PC-9 (cell line): Measurements from ENCODE around the gene MYPN. TPM values are rescaled to one million over a fixed set of nuclear protein-coding genes. Genes with fewer than 3 reads are reported as not detected.
A peak's percentile ranks its signal among the peaks of the same experiment; 100 is the strongest.

Experiments
- BruUV-seq: library from RNA; stranded (reverse); fragments of 400-500 nt; replicated peaks from 2 replicates; lab custom pipeline; 2021; lab: Mats Ljungman, UMichigan
- CTCF ChIA-PET: fragments of 300-600 bp; sonication (Branson Sonifier 250); formaldehyde crosslinking; loops from one replicate; lab custom pipeline; 2022; ENCODE audit warnings: antibody characterized with exemption; lab: Charles Lee
- POLR2A ChIA-PET: fragments of 300-600 bp; sonication (Branson Sonifier 250); formaldehyde crosslinking; loops from one replicate; lab custom pipeline; 2022; ENCODE audit warnings: antibody characterized with exemption; ENCODE audit not compliant: unreplicated experiment; lab: Charles Lee
- DNase-seq, 2 experiments: peaks; one replicate each; pipeline versions ENCODE4 v3.0.0 to v3.0.0-alpha.2; 2015 to 2022; ENCODE audit warnings: mixed read lengths in 1 of 2
- H2AFZ ChIP-seq: fragments of 200-600 bp; sonication (generic); 2 replicates; pipeline ENCODE4 v1.8.1; 2017; ENCODE audit warnings: antibody characterized with exemption
- H3F3A ChIP-seq: fragments of 200-600 bp; sonication (generic); 2 replicates; pipeline ENCODE4 v1.8.1; 2017; ENCODE audit warnings: antibody characterized with exemption, mild to moderate bottlenecking, low read depth; ENCODE audit not compliant: insufficient read depth
- H3K27ac ChIP-seq: fragments of 200-600 bp; sonication (generic); 2 replicates; pipeline ENCODE4 v1.6.1; 2016; ENCODE audit warnings: mixed run types
- H3K27me3 ChIP-seq: fragments of 200-600 bp; sonication (generic); 2 replicates; pipeline ENCODE4 v1.6.1; 2016; ENCODE audit warnings: low read depth, mixed run types; ENCODE audit not compliant: insufficient read depth
- H3K36me3 ChIP-seq: fragments of 200-600 bp; sonication (generic); 2 replicates; pipeline ENCODE4 v1.6.1; 2016; ENCODE audit warnings: low read depth, mixed run types
- H3K4me1 ChIP-seq: fragments of 200-600 bp; sonication (generic); replicated peaks from 2 replicates; pipeline ENCODE4 v1.6.1; 2016; ENCODE audit warnings: mixed run types; ENCODE audit not compliant: insufficient read depth
- H3K4me2 ChIP-seq: fragments of 200-600 bp; sonication (generic); 2 replicates; pipeline ENCODE4 v1.6.1; 2017; ENCODE audit warnings: mixed run types
- H3K4me3 ChIP-seq: fragments of 200-600 bp; sonication (generic); 2 replicates; pipeline ENCODE4 v1.6.1; 2016; ENCODE audit warnings: mixed run types
- H3K79me2 ChIP-seq: fragments of 200-600 bp; sonication (generic); 2 replicates; pipeline ENCODE4 v1.6.1; 2017; ENCODE audit warnings: low read depth, mixed run types
- H3K9me2 ChIP-seq: fragments of 200-600 bp; sonication (generic); 2 replicates; pipeline ENCODE4 v1.8.1; 2017; ENCODE audit warnings: mild to moderate bottlenecking; ENCODE audit not compliant: insufficient read depth
- H3K9me3 ChIP-seq: fragments of 200-600 bp; sonication (generic); 2 replicates; pipeline ENCODE4 v1.8.1; 2016; ENCODE audit warnings: low read depth; ENCODE audit not compliant: insufficient read depth
- H4K20me1 ChIP-seq: fragments of 200-600 bp; sonication (generic); 2 replicates; pipeline ENCODE4 v1.8.1; 2017; ENCODE audit not compliant: insufficient read depth
- EZH2 ChIP-seq: fragments of 200-600 bp; sonication (generic); IDR thresholded peaks from 2 replicates; pipeline ENCODE4 v1.8.0; 2017; ENCODE audit warnings: antibody characterized with exemption, low read depth
- intact Hi-C: fragments of 100-400 bp; cut with micrococcal nuclease; formaldehyde crosslinking; loops from one replicate; pipeline ENCODE4 v1.10.0; 2022; ENCODE audit not compliant: unreplicated experiment
- total RNA-seq: library from RNA; stranded (reverse); gene quantifications from 2 replicates; pipeline ENCODE4 v1.2.3, GENCODE V29; 2021
- TF ChIP-seq, protein P1 (sequence below): fragments of 200-600 bp; sonication (generic); conservative IDR thresholded peaks from 2 replicates; pipeline ENCODE4 v1.6.1; 2017; ENCODE audit warnings: mixed run types, antibody characterized with exemption, mild to moderate bottlenecking, moderate library complexity

The MYPN gene
- total RNA-seq, 1 experiment from 2014 or later = 3.9 TPM

DNA sequence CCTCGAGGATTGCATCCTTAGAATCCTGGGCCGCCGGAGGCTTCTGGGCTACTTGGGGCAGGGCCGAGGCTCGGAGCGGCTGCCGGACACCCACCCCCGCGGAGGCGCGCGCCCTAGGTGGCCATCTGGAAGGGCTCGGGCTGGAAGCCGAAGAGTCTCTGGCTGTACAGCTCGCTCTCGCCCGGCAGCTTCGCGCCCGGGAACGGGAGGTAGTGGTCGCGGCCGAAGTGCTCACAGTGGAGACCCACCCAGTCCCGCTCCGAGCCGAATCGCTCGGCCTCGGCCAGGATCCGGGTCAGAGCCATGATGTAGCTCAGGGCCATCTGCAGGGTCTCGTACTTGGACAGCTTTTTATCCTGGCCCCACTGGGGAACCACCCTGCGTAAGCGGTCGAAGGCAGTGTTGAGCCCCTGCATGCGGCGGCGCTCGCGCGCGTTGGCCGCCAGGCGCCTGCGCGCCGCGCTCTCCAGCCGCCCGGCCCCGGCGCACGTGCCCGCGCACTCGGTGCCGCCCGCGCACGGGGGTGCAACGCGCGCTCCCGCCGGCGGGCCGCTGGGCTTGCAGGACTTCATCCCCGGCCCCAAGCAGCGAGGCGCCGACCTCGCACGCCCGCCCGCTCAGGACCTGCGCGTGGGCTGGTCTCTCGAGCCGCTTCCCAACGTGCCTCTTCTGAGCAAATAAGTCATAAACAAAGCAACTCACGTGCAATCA is 122.0 kb downstream of the MYPN start:
- CTCF ChIA-PET = interaction anchor here (1.6 kb wide), 2 partner anchors 19 to 24 kb away, joined by 3 to 4 read pairs; no protein-coding TSS in a partner anchor
- DNase-seq = peak; percentile 39 to 75
- peak overlapping the region; percentile 83 for H3K4me2 ChIP-seq
- POLR2A ChIA-PET = interaction anchor here (0.6 kb wide), 1 partner anchor 178 kb away, joined by 3 read pairs; no protein-coding TSS in a partner anchor
- no peak for TF ChIP-seq EZH2
- TF ChIP-seq, protein P1, sequence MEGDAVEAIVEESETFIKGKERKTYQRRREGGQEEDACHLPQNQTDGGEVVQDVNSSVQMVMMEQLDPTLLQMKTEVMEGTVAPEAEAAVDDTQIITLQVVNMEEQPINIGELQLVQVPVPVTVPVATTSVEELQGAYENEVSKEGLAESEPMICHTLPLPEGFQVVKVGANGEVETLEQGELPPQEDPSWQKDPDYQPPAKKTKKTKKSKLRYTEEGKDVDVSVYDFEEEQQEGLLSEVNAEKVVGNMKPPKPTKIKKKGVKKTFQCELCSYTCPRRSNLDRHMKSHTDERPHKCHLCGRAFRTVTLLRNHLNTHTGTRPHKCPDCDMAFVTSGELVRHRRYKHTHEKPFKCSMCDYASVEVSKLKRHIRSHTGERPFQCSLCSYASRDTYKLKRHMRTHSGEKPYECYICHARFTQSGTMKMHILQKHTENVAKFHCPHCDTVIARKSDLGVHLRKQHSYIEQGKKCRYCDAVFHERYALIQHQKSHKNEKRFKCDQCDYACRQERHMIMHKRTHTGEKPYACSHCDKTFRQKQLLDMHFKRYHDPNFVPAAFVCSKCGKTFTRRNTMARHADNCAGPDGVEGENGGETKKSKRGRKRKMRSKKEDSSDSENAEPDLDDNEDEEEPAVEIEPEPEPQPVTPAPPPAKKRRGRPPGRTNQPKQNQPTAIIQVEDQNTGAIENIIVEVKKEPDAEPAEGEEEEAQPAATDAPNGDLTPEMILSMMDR = no peak; the same call in 1 of the 2 replicates
- H3K79me2 ChIP-seq = no peaks in the 10 kb centered on the region
- H3K27ac ChIP-seq = no peak overlapping the region
- H3K4me1 ChIP-seq = peaks cover 15% of the 10 kb centered on the region
- peak overlapping the region; percentile 96 for H2AFZ ChIP-seq
- no peaks in the 10 kb centered on the region for H3K9me2 ChIP-seq
- no peaks in the 10 kb centered on the region for H4K20me1 ChIP-seq
- no peaks in the 10 kb centered on the region for H3K9me3 ChIP-seq
- H3K36me3 ChIP-seq = no peaks in the 10 kb centered on the region
- H3F3A ChIP-seq = no peaks in the 10 kb centered on the region
- intact Hi-C loops = no loop called here
- TSS peak; percentile 69 for BruUV-seq
- H3K4me3 ChIP-seq = peak overlapping the region; percentile 56
- H3K27me3 ChIP-seq = no peaks in the 10 kb centered on the region

DNA sequence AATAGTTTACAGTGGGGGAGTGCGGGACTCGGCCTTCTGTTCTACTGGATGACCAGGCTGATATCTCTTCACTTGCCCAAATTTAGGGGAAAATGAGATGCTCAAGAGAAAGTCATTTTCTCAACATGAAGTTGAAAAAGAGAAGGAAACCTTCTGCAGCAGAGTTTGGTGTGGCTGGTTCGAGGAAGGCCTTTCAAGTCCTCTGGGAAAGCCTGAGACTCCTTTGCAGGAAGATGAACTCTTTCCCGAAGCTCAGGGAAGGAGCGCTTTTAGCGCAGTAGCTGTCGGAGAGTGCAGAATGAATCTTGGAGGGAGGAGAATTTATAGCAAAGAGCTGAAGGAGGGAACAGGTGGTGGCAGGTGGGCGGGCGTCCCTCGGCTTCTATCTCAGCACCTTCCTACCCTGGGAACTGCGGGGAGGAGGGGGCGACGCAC is 122.5 kb downstream of the MYPN start, which contains the start of gene ATOH7:
Gene ATOH7 (minus strand): TSS at position 297 of the 435 bp plus-strand sequence. CDS start 436 bp downstream, outside the sequence.
- CTCF ChIA-PET = interaction anchor here (0.5 to 1.6 kb wide), 2 partner anchors 24 to 459 kb away, joined by 3 to 7 read pairs; no protein-coding TSS in a partner anchor
- peaks cover 15% of the 10 kb centered on the region for H3K4me1 ChIP-seq
- TF ChIP-seq, protein P1 = no peak
- TF ChIP-seq EZH2 = no peak
- no peaks in the 10 kb centered on the region for H3F3A ChIP-seq
- peak within 1 kb of the TSS; percentile 56 for H3K4me3 ChIP-seq
- H3K79me2 ChIP-seq = no peaks in the 10 kb centered on the region
- H3K27ac ChIP-seq = no peak within 1 kb of the TSS
- H2AFZ ChIP-seq = peak within 1 kb of the TSS; percentile 96
- BruUV-seq = no TSS peak
- H3K27me3 ChIP-seq = no peaks in the 10 kb centered on the region
- DNase-seq = no peak
- POLR2A ChIA-PET = interaction anchor here (0.6 kb wide), 1 partner anchor 179 kb away, joined by 3 read pairs; no protein-coding TSS in a partner anchor
- H3K4me2 ChIP-seq = peak within 1 kb of the TSS; percentile 83
- intact Hi-C loops = no loop called here
- no peaks in the 10 kb centered on the region for H3K9me3 ChIP-seq
- no peaks in the 10 kb centered on the region for H4K20me1 ChIP-seq
- no peaks in the 10 kb centered on the region for H3K9me2 ChIP-seq
- H3K36me3 ChIP-seq = no peaks in the 10 kb centered on the region

DNA sequence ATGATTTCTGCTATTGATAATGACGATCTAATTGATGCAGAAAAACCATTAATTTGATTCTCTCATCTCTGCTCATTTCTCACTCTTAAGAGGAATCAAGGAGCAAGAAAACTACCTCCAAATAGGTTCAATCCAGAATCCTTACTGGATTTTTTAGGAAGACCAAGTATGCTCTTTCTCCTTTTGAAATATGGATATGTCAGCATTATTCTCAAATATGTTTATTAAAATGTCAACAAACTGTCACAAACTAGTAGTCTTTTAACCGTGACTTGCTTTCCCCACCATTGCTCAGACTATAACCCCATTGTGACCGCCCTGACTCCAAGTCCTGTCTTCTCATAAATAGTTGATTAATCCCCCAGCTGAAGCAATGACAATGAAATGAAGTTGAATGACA is 123.8 kb downstream of the MYPN start:
- POLR2A ChIA-PET = no interaction called here
- no peaks in the 10 kb centered on the region for H4K20me1 ChIP-seq
- H3K9me2 ChIP-seq = no peaks in the 10 kb centered on the region
- peaks cover 15% of the 10 kb centered on the region for H3K4me1 ChIP-seq
- CTCF ChIA-PET = no interaction called here
- no peaks in the 10 kb centered on the region for H3K36me3 ChIP-seq
- H3F3A ChIP-seq = no peaks in the 10 kb centered on the region
- H3K4me2 ChIP-seq = no peak overlapping the region
- no peaks in the 10 kb centered on the region for H3K27me3 ChIP-seq
- intact Hi-C loops = no loop called here
- no TSS peak for BruUV-seq
- DNase-seq = no peak
- H3K9me3 ChIP-seq = no peaks in the 10 kb centered on the region
- H3K79me2 ChIP-seq = no peaks in the 10 kb centered on the region
- TF ChIP-seq, protein P1 = no peak
- no peak for TF ChIP-seq EZH2
- no peak overlapping the region for H3K27ac ChIP-seq
- no peak overlapping the region for H3K4me3 ChIP-seq
- H2AFZ ChIP-seq = no peak overlapping the region
